ENCODE measurements around the gene SLC1A2.

GRCh38 chr11:35387111-35387982 lies 32.0 kb downstream of the SLC1A2 start:
- TF ChIP-seq CTCF (IDR thresholded peaks at IDR 0.05; ENCODE audit: insufficient read depth, low read length, poor library complexity, severe bottlenecking) = no peak
- TF ChIP-seq EZH2phosphoT487 (conservative IDR thresholded peaks at IDR 0.05; ENCODE audit: low read length) = no peak
